Stimulated activated naive B cell treated with anti-CD40 and anti-IgM and Interleukin-4, amounts not matched to agents 10 μg/mL and 1 μg/mL and 100 μg/mL, for 72 hours (primary cell): ENCODE results near the gene PPP2R2C.
A peak's percentile ranks its signal among the peaks of the same experiment; 100 is the strongest.

ENCODE experiments used
- ATAC-seq, 2 donors: fragments of 150-1000 bp; cut with Tn5 transposase; replicated peaks; 2 replicates each; pipeline ENCODE4 v1.10.0; 2021; ENCODE audit warnings: moderate library complexity in 1 of 2
- DNase-seq: peaks from one replicate; pipeline ENCODE4 v3.0.0; 2021
- H3K27ac Mint-ChIP-seq: one replicate; pipeline ENCODE4 v1.8.0; 2022; ENCODE audit warnings: mild to moderate bottlenecking, mixed read lengths
- H3K27me3 Mint-ChIP-seq, 2 donors: one replicate each; pipeline ENCODE4 v1.8.0; 2022; ENCODE audit warnings: mixed read lengths in 2 of 2
- H3K36me3 Mint-ChIP-seq, 2 donors: one replicate each; pipeline ENCODE4 v1.8.0; 2022; ENCODE audit warnings: mixed read lengths in 2 of 2, mild to moderate bottlenecking in 1 of 2
- H3K4me1 Mint-ChIP-seq, 2 donors: one replicate each; pipeline ENCODE4 v1.8.0; 2022; ENCODE audit warnings: mixed read lengths in 2 of 2, mild to moderate bottlenecking in 1 of 2
- H3K4me3 Mint-ChIP-seq, 2 donors: one replicate each; pipeline ENCODE4 v1.8.0; 2022; ENCODE audit warnings: mild to moderate bottlenecking in 2 of 2, mixed read lengths in 2 of 2, moderate library complexity in 1 of 2
- H3K9me3 Mint-ChIP-seq, 2 donors: one replicate each; pipeline ENCODE4 v1.8.0; 2022; ENCODE audit warnings: mixed read lengths in 2 of 2, mild to moderate bottlenecking in 1 of 2

Gene PPP2R2C

DNA sequence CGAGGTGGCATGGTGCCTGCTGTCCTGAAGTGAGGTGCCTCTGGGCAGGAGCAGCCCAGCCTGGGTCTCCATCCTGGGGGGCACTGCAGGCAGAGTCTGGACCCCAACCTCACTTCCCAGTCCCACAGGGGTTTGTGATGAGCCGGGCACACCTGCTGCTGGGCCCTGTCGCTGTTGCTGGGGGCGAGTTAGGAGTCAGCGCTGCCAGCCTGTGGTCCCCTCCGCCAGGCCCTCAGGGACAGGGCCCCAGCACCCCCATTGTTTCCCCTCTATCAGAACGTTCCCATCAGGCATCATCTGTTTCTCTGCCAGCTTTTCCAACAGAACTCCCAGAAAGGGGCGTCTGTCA lies 179.3 kb downstream of the PPP2R2C start:
- Mint-ChIP-seq H3K27ac (no peak overlapping the region), H3K9me3 (no peaks in the 10 kb centered on the region), H3K4me3 (no peak overlapping the region), H3K36me3 (peaks cover 6 to 30% of the 10 kb centered on the region in 2 donors), H3K4me1 (no peaks in the 10 kb centered on the region), H3K27me3 (no peaks in the 10 kb centered on the region)
- DNase-seq = no peak
- ATAC-seq = no peak

DNA sequence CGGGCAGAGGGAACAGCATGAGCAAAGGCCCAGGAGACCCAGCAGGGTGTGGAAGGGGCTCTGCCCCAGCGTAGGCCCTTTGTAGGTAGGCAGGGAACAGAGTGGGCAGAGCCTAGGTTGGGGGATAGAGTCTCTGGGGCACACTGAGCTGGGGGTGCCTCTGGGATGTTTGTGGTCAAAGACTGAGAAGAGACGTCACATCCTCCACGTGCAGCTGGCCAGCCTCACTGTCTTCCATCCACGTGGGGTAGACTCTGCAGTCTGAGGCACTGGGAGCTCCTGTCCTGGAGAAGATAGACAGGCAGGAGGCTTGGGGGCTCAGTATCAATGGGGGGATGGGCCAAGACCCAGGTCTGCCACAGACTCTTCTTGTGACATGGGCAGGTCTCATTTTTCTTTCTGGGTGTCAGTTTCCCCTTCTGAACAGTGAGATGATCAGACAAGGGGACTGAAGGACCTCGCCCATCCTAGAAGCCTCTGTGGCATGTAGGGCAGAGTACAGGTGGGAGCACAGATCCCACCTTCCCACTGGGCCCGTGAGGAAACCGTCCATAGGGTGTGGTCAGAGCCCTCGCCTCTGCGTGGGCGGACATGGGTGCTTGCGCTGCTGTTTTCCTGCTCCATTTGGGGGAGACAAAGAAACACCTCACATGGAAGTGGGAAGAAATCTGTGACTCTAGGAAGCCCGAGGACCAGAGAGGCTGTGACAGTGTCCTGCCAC lies 179.9 kb downstream of the PPP2R2C start:
- no peak overlapping the region for H3K27ac Mint-ChIP-seq
- ATAC-seq = no peak
- no peak overlapping the region for H3K4me3 Mint-ChIP-seq

GRCh38 chr4:6291784-6292297 lies 180.6 kb downstream of the PPP2R2C start:
- ATAC-seq = no peak
- no peak for DNase-seq
- H3K36me3 Mint-ChIP-seq = peaks cover 6 to 27% of the 10 kb centered on the region in 2 donors

More for the DNA sequence above, 179.9 kb downstream of the PPP2R2C start:
- no peaks in the 10 kb centered on the region for H3K9me3 Mint-ChIP-seq
- no peaks in the 10 kb centered on the region for H3K27me3 Mint-ChIP-seq
- H3K36me3 Mint-ChIP-seq = peaks cover 6 to 28% of the 10 kb centered on the region in 2 donors
- DNase-seq = no peak
- H3K4me1 Mint-ChIP-seq = no peaks in the 10 kb centered on the region

DNA sequence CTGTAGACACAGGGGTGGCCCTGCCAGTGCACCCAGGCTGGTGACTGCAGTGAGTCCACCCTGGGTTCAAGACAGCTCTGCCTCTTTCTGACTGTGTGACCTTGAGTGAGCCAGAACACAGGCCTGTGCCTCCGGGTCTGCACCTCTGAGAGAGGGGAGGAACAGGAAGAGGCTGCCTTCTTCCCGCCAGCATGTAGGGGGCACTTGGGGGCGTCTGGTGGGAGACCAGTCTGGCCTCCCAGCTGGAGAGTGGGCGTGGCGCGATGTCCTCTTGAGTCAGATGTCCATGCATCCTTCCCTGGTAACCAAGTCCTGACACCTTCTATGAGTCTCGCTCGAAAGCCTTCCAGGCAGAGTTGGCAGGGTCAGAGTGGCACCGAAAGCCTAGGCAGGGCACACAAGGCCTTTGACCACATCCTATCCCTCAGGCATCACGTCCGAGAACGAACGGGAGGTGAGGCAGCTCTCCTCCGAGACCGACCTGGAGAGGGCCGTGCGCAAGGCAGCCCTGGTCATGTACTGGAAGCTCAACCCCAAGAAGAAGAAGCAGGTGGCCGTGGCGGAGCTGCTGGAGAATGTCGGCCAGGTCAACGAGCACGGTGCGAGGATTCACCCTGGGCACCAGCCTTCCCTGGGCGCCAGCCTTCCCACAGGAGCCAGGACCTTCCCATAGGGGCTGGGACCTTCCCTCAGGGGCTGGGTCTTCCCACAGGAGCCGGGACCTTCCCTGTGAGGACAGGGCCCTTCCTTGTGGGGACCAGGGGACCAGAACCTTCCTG lies 181.5 kb downstream of the PPP2R2C start:
- ATAC-seq (no peak), DNase-seq (no peak)
- Mint-ChIP-seq H3K27ac (no peak overlapping the region), H3K4me3 (no peak overlapping the region), H3K27me3 (no peaks in the 10 kb centered on the region), H3K9me3 (no peaks in the 10 kb centered on the region), H3K4me1 (no peaks in the 10 kb centered on the region), H3K36me3 (peaks cover 6 to 27% of the 10 kb centered on the region in 2 donors)

More at GRCh38 chr4:6291784-6292297, 180.6 kb downstream of the PPP2R2C start:
- Mint-ChIP-seq H3K4me3 (no peak overlapping the region), H3K9me3 (no peaks in the 10 kb centered on the region), H3K4me1 (no peaks in the 10 kb centered on the region), H3K27me3 (no peaks in the 10 kb centered on the region), H3K27ac (no peak overlapping the region)

DNA sequence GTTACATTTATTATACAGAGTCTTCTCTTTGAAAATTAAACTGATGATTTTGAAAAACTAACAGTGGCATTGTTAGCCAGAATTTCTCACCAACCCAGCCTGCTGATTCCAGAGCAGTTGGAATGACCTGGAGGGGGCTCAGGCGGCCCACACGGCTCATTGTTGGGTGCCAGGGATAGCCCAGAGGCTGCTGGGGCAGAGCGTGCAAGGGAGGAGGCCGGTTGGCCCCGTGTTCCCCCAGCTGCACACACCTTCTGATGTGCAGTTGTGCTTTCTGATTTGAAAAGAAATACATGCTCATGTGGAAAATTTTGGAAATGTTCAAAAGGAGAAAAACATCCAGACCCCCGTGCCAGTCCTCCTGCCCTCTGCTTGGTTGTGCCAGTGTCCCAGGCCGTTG lies 182.2 kb downstream of the PPP2R2C start:
- DNase-seq = no peak
- H3K27me3 Mint-ChIP-seq = no peaks in the 10 kb centered on the region
- peaks cover 6 to 24% of the 10 kb centered on the region in 2 donors for H3K36me3 Mint-ChIP-seq
- no peaks in the 10 kb centered on the region for H3K9me3 Mint-ChIP-seq
- ATAC-seq = no peak
- H3K4me1 Mint-ChIP-seq = no peaks in the 10 kb centered on the region
- H3K4me3 Mint-ChIP-seq = no peak overlapping the region
- no peak overlapping the region for H3K27ac Mint-ChIP-seq

DNA sequence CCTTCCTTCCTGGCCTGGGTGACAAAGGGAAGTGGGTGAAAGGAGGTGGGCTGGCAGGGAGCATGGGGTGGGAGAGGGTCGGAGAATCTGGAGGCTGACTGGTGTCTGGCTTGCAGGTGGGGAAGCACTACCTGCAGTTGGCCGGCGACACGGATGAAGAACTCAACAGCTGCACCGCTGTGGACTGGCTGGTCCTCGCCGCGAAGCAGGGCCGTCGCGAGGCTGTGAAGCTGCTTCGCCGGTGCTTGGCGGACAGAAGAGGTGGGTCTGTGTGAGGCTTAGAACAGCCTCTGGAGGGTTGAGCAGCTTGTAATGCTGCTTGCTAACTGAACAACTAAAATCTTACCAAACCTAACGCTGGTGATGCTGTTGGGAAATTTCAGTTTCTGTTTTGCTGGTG lies 183.5 kb downstream of the PPP2R2C start:
- Mint-ChIP-seq H3K27me3 (no peaks in the 10 kb centered on the region), H3K27ac (no peak overlapping the region), H3K9me3 (no peaks in the 10 kb centered on the region), H3K4me3 (no peak overlapping the region), H3K4me1 (no peaks in the 10 kb centered on the region), H3K36me3 (peaks cover 2 to 13% of the 10 kb centered on the region in 2 donors)
- DNase-seq = no peak
- no peak for ATAC-seq

GRCh38 chr4:6288342-6288741 lies 184.1 kb downstream of the PPP2R2C start:
- no peak for DNase-seq
- H3K36me3 Mint-ChIP-seq = peaks cover 2 to 11% of the 10 kb centered on the region in 2 donors
- H3K4me3 Mint-ChIP-seq = no peak overlapping the region
- H3K4me1 Mint-ChIP-seq = no peaks in the 10 kb centered on the region
- H3K9me3 Mint-ChIP-seq = no peaks in the 10 kb centered on the region
- no peak overlapping the region for H3K27ac Mint-ChIP-seq
- ATAC-seq = no peak
- H3K27me3 Mint-ChIP-seq = no peaks in the 10 kb centered on the region

GRCh38 chr4:6287017-6287788 lies 185.2 kb downstream of the PPP2R2C start:
- Mint-ChIP-seq H3K27ac (peak overlapping the region; percentile 0), H3K9me3 (no peaks in the 10 kb centered on the region), H3K36me3 (peaks cover 2 to 9% of the 10 kb centered on the region in 2 donors), H3K4me1 (no peaks in the 10 kb centered on the region), H3K4me3 (no peak overlapping the region), H3K27me3 (no peaks in the 10 kb centered on the region)
- DNase-seq = no peak
- ATAC-seq = no peak

GRCh38 chr4:6283282-6283681 lies 189.1 kb downstream of the PPP2R2C start:
- DNase-seq = no peak
- H3K9me3 Mint-ChIP-seq = no peaks in the 10 kb centered on the region
- H3K4me1 Mint-ChIP-seq = peaks cover 7 to 12% of the 10 kb centered on the region in 2 donors
- peaks cover 5 to 8% of the 10 kb centered on the region in 2 donors for H3K36me3 Mint-ChIP-seq
- no peak for ATAC-seq
- H3K27ac Mint-ChIP-seq = no peak overlapping the region
- H3K4me3 Mint-ChIP-seq = no peak overlapping the region
- peaks cover 0 to 7% of the 10 kb centered on the region in 2 donors for H3K27me3 Mint-ChIP-seq

GRCh38 chr4:6282314-6282771 lies 190.1 kb downstream of the PPP2R2C start:
- Mint-ChIP-seq H3K27me3 (peaks cover 0 to 7% of the 10 kb centered on the region in 2 donors), H3K4me1 (peaks cover 7 to 12% of the 10 kb centered on the region in 2 donors), H3K9me3 (no peaks in the 10 kb centered on the region), H3K27ac (no peak overlapping the region), H3K4me3 (no peak overlapping the region), H3K36me3 (peaks cover 6 to 8% of the 10 kb centered on the region in 2 donors)
- DNase-seq = no peak
- no peak for ATAC-seq

DNA sequence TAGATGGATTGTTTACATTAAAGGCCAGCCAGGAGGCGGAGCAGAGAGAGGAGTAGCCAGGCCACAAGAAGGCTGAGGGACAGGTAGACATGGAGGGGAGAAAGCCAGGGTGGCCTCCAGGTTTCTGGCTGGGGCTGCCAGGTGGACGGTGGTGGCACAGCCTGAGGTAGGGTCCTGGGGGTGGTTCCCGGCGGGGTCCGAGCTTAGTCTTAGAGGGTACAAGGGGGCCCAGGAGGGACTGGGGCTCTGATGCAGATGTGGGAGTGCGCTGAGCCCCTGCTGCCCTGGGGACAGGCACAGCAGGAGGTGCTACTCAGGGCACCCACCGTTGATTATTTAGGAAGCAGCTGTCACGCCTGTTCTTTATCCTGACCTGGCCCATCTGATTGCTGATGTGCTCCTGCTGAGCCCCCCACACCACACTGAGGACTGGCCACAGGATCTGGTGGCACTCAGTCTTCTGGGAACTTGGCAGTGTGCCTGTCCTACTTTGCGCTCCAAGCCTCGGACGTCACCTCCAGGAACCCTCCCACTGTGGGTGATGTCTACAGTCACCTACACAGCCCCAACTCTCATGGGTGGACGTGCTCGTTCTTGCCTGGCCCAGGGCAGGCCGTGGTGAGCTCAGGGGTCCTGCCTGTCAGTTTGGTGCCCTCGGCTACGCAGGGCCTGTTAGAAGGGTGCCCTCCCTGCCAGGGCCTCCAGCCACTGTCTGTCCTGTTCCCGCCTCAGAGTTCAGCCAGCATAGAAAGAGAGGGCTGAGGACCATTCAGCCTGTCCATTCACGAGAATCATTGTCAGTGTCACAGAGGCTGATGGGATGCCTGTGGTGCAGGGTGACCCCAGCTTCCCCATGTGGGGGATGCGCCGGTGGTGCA lies 190.7 kb downstream of the PPP2R2C start:
- no peak for ATAC-seq
- peaks cover 0 to 7% of the 10 kb centered on the region in 2 donors for H3K27me3 Mint-ChIP-seq
- H3K4me1 Mint-ChIP-seq = peaks cover 7 to 12% of the 10 kb centered on the region in 2 donors
- no peak overlapping the region for H3K4me3 Mint-ChIP-seq
- H3K27ac Mint-ChIP-seq = peak overlapping the region; percentile 42
- no peak for DNase-seq
- no peaks in the 10 kb centered on the region for H3K9me3 Mint-ChIP-seq
- peaks cover 6 to 8% of the 10 kb centered on the region in 2 donors for H3K36me3 Mint-ChIP-seq

GRCh38 chr4:6280365-6280996 lies 191.9 kb downstream of the PPP2R2C start:
- no peaks in the 10 kb centered on the region for H3K9me3 Mint-ChIP-seq
- no peak for DNase-seq
- no peak for ATAC-seq
- H3K27ac Mint-ChIP-seq = no peak overlapping the region
- peaks cover 0 to 7% of the 10 kb centered on the region in 2 donors for H3K27me3 Mint-ChIP-seq
- no peak overlapping the region for H3K4me3 Mint-ChIP-seq
- H3K36me3 Mint-ChIP-seq = peaks cover 6 to 8% of the 10 kb centered on the region in 2 donors
- peaks cover 10 to 17% of the 10 kb centered on the region in 2 donors for H3K4me1 Mint-ChIP-seq
